ENCODE results near the gene RPSA. TPM values are rescaled to one million over a fixed set of nuclear protein-coding genes. Genes with fewer than 3 reads are reported as not detected.
"Not testable (repeated sequence)": the region's sequence is repeated elsewhere in the genome, so short reads cannot be mapped to it uniquely, and the experiment has no call there.

Gene RPSA
- total and polyA plus RNA-seq, 9 donors: 1,762 to 2,525 (median 2,215) TPM

DNA sequence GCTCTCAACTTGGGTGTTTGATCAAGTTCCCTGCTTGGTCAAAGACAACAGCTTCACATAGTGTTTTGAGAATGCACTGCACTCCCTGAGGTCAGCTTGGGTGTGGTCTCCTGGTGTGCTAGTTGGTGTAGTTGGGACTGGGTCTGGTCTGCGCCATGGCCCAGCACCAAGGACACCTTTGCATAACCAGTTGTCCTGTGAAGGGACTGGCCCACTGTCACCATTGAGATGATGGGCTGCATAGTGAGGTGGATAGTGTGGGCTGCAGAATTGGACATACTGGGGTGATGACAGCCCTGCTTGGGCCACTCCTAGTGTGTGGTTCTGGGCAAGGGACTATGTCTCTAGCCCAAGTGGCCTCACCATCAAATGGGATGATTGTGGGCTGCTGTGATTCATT is 9.5 kb downstream of the RPSA start:
- no peak for DNase-seq
- Histone ChIP-seq H3K27me3 (ENCODE audit: control insufficient read depth, insufficient read depth, low read length) (no peaks in the 10 kb centered on the region), H3K36me3 (ENCODE audit: control insufficient read depth, insufficient read depth, low read length) (peaks cover 35% of the 10 kb centered on the region), H3K27ac (ENCODE audit: low read length) (no peak overlapping the region), H3K4me1 (ENCODE audit: control insufficient read depth, insufficient read depth, low read length) (no peaks in the 10 kb centered on the region), H3K9me3 (replicated peaks; ENCODE audit: control insufficient read depth, low read depth, low read length) (no peaks in the 10 kb centered on the region), H3K4me3 (ENCODE audit: low read length) (no peak overlapping the region)
- 100% methylated on average over 1 of the region's 1 CpG for WGBS (ENCODE audit: insufficient coverage)

DNA sequence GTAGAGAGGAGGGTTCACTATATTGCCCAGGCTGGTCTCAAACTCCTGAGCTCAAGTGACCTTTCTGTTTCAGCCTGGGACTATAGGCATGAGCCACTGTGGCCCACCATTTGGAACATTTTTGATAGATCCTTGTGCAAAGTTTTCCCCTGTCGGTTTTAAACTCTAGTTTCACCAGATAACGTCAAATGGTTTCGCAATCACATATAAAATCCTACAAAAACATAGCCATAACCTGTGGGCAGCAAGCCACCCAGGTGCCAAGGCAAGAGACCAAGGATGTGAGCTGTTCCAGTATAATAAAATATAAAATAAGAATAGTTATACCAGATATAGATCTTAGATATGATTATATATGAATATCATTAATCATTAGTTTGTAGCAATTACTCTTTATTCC is 10.5 kb downstream of the RPSA start:
- DNase-seq; H3K27ac ChIP-seq (ENCODE audit: low read length); H3K4me1 ChIP-seq (ENCODE audit: control insufficient read depth, insufficient read depth, low read length); H3K4me3 ChIP-seq (ENCODE audit: low read length); H3K9me3 ChIP-seq (replicated peaks; ENCODE audit: control insufficient read depth, low read depth, low read length); H3K27me3 ChIP-seq (ENCODE audit: control insufficient read depth, insufficient read depth, low read length): not testable (repeated sequence)
- no CpG with 5 or more reads among the region's 3 CpGs for WGBS (ENCODE audit: insufficient coverage)
- H3K36me3 ChIP-seq (ENCODE audit: control insufficient read depth, insufficient read depth, low read length): peaks cover 24% of the 10 kb centered on the region

DNA sequence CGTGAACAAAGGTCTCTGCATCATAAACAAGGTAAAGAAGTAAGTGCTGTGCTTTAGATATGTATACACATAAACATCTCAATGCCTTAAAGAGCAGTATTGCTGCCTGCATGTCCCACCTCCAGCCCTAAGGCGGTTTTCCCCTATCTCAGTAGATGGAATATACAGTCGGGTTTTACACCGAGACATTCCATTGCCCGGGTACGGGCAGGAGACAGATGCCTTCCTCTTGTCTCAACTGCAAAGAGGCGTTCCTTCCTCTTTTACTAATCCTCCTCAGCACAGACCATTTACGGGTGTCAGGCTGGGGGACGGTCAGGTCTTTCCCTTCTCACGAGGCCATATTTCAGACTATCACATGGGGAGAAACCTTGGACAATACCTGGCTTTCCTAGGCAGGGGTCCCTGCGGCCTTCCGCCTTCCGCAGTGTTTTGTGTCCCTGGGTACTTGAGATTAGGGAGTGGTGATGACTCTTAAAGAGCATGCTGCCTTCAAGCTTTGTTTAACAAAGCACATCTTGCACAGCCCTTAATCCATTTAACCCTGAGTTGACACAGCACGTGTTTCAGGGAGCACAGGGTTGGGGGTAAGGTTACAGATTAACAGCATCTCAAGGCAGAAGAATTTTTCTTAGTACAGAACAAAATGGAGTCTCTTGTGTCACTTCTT is 12.2 kb downstream of the RPSA start:
- not testable (repeated sequence) for H3K27me3 ChIP-seq (ENCODE audit: control insufficient read depth, insufficient read depth, low read length); DNase-seq; H3K4me3 ChIP-seq (ENCODE audit: low read length); H3K27ac ChIP-seq (ENCODE audit: low read length); H3K4me1 ChIP-seq (ENCODE audit: control insufficient read depth, insufficient read depth, low read length); H3K9me3 ChIP-seq (replicated peaks; ENCODE audit: control insufficient read depth, low read depth, low read length)
- 28% methylated on average over 6 of the region's 14 CpGs for WGBS (ENCODE audit: insufficient coverage)
- peaks cover 12% of the 10 kb centered on the region for H3K36me3 ChIP-seq (ENCODE audit: control insufficient read depth, insufficient read depth, low read length)

DNA sequence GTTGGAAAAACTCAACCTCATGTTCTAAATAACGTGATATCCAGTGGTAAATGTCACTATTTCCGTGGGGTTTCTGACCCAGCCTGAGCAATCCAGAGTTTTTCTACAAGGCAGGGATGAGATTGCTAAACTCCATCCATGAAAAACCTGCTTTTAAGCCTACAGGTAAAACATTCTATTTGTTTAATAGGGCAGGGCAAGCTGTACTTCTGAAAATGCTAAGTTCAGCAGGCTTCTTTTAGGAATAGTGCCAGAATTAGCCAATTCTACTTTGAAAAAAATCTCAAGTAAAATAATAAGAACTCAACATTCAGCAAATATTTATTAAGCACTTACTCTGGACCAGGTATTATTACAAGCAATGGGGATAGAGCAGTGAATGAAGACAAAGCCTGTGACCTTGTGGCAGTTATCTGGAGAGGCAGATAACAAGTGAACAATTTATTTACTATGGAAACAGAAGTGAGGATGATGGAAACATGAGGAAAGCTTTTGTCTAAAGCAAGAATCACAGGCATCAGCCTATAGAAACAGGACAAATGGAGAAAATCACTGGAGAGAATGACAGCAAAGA is 13.3 kb downstream of the RPSA start:
- Histone ChIP-seq H3K36me3 (ENCODE audit: control insufficient read depth, insufficient read depth, low read length) (peaks cover 3% of the 10 kb centered on the region), H3K4me1 (ENCODE audit: control insufficient read depth, insufficient read depth, low read length) (no peaks in the 10 kb centered on the region), H3K27me3 (ENCODE audit: control insufficient read depth, insufficient read depth, low read length) (no peaks in the 10 kb centered on the region), H3K4me3 (ENCODE audit: low read length) (no peak overlapping the region), H3K9me3 (replicated peaks; ENCODE audit: control insufficient read depth, low read depth, low read length) (no peaks in the 10 kb centered on the region), H3K27ac (ENCODE audit: low read length) (no peak overlapping the region)
- WGBS (ENCODE audit: insufficient coverage): no CpG with 5 or more reads among the region's 2 CpGs
- DNase-seq: no peak

DNA sequence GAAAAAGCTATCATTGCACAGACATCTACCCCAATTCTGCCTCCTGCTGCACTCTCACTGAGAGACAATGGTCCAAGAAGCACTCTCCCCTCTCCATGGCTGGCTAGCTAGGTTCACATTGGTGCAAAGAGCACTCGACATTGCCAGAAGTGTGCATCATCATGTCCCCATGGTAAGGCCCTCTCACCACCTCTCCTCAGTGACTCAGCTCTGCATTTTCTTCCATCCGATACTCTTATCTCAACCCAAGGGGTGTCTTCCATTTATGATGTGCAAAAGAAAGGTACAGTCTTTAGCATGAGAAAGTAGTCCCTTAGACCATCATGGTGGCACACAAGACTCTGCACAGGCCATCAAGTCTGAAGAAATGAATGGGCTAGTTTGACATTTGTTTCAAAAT is 14.0 kb downstream of the RPSA start:
- no peak overlapping the region for H3K4me3 ChIP-seq (ENCODE audit: low read length)
- H3K27ac ChIP-seq (ENCODE audit: low read length): no peak overlapping the region
- H3K27me3 ChIP-seq (ENCODE audit: control insufficient read depth, insufficient read depth, low read length): no peaks in the 10 kb centered on the region
- H3K36me3 ChIP-seq (ENCODE audit: control insufficient read depth, insufficient read depth, low read length): peaks cover 3% of the 10 kb centered on the region
- H3K9me3 ChIP-seq (replicated peaks; ENCODE audit: control insufficient read depth, low read depth, low read length): no peaks in the 10 kb centered on the region
- WGBS (ENCODE audit: insufficient coverage): 83% methylated on average over 1 of the region's 2 CpGs
- no peaks in the 10 kb centered on the region for H3K4me1 ChIP-seq (ENCODE audit: control insufficient read depth, insufficient read depth, low read length)
- DNase-seq: no peak

DNA sequence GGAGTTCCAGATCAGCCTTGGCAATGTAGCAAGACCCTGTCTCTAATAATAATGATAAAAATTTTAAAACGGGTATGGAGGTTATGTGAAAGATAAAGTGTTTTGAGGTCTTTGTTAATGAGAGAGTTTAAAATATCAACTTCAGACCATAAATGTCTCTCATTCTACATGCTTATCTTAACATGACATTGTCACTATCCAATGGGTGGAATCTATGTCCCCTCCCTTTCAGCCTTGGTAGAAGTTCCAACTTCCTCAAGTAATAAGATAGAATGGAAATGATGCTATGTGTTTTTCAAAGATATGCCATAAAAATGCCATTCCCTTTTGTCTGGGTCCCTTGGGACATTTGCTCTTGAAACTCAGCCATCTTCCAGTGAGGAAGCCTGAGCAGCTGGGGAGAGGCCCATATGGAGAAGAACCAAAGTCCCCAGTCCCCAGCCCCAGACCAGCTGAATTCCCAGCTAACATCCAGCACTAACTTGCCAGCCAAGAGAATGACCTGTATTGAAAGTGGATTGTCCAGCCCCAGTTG is 17.0 kb downstream of the RPSA start:
- no peaks in the 10 kb centered on the region for H3K27me3 ChIP-seq (ENCODE audit: control insufficient read depth, insufficient read depth, low read length)
- H3K4me3 ChIP-seq (ENCODE audit: low read length): no peak overlapping the region
- H3K36me3 ChIP-seq (ENCODE audit: control insufficient read depth, insufficient read depth, low read length): no peaks in the 10 kb centered on the region
- no peak for DNase-seq
- WGBS (ENCODE audit: insufficient coverage): no CpG with 5 or more reads among the region's 1 CpG
- no peaks in the 10 kb centered on the region for H3K9me3 ChIP-seq (replicated peaks; ENCODE audit: control insufficient read depth, low read depth, low read length)
- H3K4me1 ChIP-seq (ENCODE audit: control insufficient read depth, insufficient read depth, low read length): no peaks in the 10 kb centered on the region
- no peak overlapping the region for H3K27ac ChIP-seq (ENCODE audit: low read length)

DNA sequence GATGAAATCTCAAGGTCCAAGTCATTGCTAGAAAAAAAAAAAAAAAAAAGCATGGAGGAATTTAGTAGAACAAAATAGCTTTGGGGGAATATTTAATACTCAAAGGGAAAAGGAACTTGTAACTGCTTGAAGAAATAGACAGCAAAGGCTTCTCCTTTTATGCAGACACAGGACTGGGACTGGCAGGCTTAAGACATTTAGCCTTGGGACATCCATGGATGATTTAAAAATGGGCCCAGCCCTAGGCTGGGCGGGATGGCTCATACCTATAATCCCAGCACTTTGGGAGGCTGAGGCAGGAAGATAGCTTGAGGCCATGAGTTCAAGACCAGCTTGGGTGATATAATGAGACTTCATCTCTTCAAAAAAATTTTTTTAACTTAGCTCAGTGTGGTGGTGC is 19.8 kb downstream of the RPSA start:
- H3K4me3 ChIP-seq (ENCODE audit: low read length): no peak overlapping the region
- whole genome bisulfite sequencing (ENCODE audit: insufficient coverage): no CpG with 5 or more reads among the region's 1 CpG
- H3K27ac ChIP-seq (ENCODE audit: low read length): no peak overlapping the region
- DNase-seq: no peak
- no peaks in the 10 kb centered on the region for H3K36me3 ChIP-seq (ENCODE audit: control insufficient read depth, insufficient read depth, low read length)
- H3K27me3 ChIP-seq (ENCODE audit: control insufficient read depth, insufficient read depth, low read length): peaks cover 2% of the 10 kb centered on the region
- no peaks in the 10 kb centered on the region for H3K4me1 ChIP-seq (ENCODE audit: control insufficient read depth, insufficient read depth, low read length)
- no peaks in the 10 kb centered on the region for H3K9me3 ChIP-seq (replicated peaks; ENCODE audit: control insufficient read depth, low read depth, low read length)

DNA sequence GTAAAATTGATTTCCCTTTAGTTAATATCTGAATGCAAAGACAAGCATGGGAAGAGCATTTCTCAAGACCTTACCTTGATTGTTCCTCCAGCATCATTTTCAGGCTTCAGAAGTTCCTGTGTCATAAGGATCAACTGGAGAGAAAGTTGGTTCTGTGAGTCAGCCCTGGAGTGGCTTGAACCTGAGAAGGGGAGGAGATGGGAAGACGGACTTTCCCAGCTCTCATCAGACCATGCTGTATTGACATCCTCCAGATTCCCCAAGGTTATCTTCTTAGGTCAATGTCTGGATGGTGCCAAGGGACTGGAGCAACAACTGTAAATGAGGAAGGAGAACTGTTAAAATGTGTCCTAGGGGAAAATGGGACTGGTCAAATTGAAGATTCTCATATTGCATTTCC is 21.0 kb downstream of the RPSA start:
- DNase-seq: no peak
- no peak overlapping the region for H3K4me3 ChIP-seq (ENCODE audit: low read length)
- H3K27ac ChIP-seq (ENCODE audit: low read length): no peak overlapping the region
- peaks cover 2% of the 10 kb centered on the region for H3K27me3 ChIP-seq (ENCODE audit: control insufficient read depth, insufficient read depth, low read length)
- no peaks in the 10 kb centered on the region for H3K4me1 ChIP-seq (ENCODE audit: control insufficient read depth, insufficient read depth, low read length)
- no peaks in the 10 kb centered on the region for H3K36me3 ChIP-seq (ENCODE audit: control insufficient read depth, insufficient read depth, low read length)
- H3K9me3 ChIP-seq (replicated peaks; ENCODE audit: control insufficient read depth, low read depth, low read length): no peaks in the 10 kb centered on the region
- no CpG with 5 or more reads among the region's 1 CpG for whole genome bisulfite sequencing (ENCODE audit: insufficient coverage)

DNA sequence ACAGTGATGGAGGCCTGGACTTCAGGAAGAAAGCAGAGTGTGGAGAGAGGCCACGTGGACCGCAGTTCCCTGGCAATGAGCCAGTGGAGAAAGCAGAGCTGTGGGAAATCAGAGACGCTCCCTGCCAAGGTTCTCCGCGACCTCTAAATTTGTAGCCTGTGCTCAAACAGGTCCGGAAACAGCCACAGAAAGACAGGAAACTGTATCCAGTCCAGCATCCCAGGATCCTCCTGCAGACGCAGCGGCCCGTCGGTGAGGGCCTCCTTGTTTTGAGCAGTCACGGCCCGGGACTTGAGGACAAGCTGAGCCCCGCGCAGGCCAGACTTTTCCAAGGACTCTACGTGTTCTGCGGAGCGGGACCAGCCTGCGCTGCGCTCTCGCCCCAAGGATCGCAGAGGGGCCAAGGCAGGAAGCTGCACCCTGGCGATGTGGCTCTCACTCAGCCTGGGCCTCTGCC is 22.3 kb downstream of the RPSA start:
- whole genome bisulfite sequencing (ENCODE audit: insufficient coverage): 54% methylated on average over 22 of the region's 22 CpGs
- peaks cover 2% of the 10 kb centered on the region for H3K27me3 ChIP-seq (ENCODE audit: control insufficient read depth, insufficient read depth, low read length)
- peaks cover 5% of the 10 kb centered on the region for H3K4me1 ChIP-seq (ENCODE audit: control insufficient read depth, insufficient read depth, low read length)
- no peaks in the 10 kb centered on the region for H3K9me3 ChIP-seq (replicated peaks; ENCODE audit: control insufficient read depth, low read depth, low read length)
- no peak overlapping the region for H3K4me3 ChIP-seq (ENCODE audit: low read length)
- H3K36me3 ChIP-seq (ENCODE audit: control insufficient read depth, insufficient read depth, low read length): no peaks in the 10 kb centered on the region
- peak; percentile 41 for DNase-seq
- H3K27ac ChIP-seq (ENCODE audit: low read length): no peak overlapping the region

DNA sequence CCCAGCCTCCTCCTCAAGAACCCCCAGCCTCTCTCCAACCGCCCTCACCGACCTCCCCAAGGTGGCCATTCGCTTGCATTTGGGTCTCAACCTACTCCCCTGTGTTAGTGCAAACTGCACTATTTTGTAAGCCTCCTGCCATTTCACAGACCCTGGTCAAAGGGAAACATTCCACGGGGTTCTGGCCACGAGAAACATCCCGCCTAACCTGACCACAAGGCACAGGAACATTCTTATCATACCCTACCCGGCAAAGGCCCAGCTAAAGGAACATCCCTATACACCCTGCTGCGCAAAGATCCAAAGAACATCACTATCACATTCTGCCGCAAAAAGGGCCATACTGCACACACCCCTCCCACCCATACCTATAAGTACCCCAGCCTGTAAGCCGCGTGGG is 22.9 kb downstream of the RPSA start:
- Histone ChIP-seq H3K27ac (ENCODE audit: low read length) (no peak overlapping the region), H3K27me3 (ENCODE audit: control insufficient read depth, insufficient read depth, low read length) (peaks cover 2% of the 10 kb centered on the region), H3K4me1 (ENCODE audit: control insufficient read depth, insufficient read depth, low read length) (peaks cover 5% of the 10 kb centered on the region), H3K4me3 (ENCODE audit: low read length) (no peak overlapping the region), H3K9me3 (replicated peaks; ENCODE audit: control insufficient read depth, low read depth, low read length) (no peaks in the 10 kb centered on the region), H3K36me3 (ENCODE audit: control insufficient read depth, insufficient read depth, low read length) (no peaks in the 10 kb centered on the region)
- 91% methylated on average over 11 of the region's 11 CpGs for WGBS (ENCODE audit: insufficient coverage)
- DNase-seq: no peak

Measured in muscle of leg (tissue), 11 donors.